GM21723 (cell line): ENCODE data around the gene CCR5.
A peak's percentile ranks its signal among the peaks of the same experiment; 100 is the strongest.

Experiments
- ATAC-seq: cut with Tn5 transposase; IDR thresholded peaks from one replicate; pipeline ENCODE4 v1.9.1; 2021; ENCODE audit warnings: mild to moderate bottlenecking, moderate library complexity; ENCODE audit not compliant: unreplicated experiment

The CCR5 gene

DNA sequence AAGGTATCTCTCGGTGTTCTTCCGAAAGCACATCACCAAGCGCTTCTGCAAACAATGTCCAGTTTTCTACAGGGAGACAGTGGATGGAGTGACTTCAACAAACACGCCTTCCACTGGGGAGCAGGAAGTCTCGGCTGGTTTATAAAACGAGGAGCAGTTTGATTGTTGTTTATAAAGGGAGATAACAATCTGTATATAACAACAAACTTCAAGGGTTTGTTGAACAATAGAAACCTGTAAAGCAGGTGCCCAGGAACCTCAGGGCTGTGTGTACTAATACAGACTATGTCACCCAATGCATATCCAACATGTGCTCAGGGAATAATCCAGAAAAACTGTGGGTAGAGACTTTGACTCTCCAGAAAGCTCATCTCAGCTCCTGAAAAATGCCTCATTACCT is 12.3 kb upstream of the CCR5 start:
- no peak for ATAC-seq

DNA sequence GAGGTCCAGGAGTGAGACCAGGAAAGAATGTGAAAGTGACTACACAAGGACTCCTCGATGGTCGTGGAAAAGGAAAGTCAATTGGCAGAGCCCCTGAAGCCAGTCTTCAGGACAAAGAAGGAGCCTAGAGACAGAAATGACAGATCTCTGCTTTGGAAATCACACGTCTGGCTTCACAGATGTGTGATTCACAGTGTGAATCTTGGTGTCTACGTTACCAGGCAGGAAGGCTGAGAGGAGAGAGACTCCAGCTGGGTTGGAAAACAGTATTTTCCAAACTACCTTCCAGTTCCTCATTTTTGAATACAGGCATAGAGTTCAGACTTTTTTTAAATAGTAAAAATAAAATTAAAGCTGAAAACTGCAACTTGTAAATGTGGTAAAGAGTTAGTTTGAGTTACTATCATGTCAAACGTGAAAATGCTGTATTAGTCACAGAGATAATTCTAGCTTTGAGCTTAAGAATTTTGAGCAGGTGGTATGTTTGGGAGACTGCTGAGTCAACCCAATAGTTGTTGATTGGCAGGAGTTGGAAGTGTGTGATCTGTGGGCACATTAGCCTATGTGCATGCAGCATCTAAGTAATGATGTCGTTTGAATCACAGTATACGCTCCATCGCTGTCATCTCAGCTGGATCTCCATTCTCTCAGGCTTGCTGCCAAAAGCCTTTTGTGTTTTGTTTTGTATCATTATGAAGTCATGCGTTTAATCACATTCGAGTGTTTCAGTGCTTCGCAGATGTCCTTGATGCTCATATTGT is 10.8 kb upstream of the CCR5 start:
- peak; percentile 54 for ATAC-seq

DNA sequence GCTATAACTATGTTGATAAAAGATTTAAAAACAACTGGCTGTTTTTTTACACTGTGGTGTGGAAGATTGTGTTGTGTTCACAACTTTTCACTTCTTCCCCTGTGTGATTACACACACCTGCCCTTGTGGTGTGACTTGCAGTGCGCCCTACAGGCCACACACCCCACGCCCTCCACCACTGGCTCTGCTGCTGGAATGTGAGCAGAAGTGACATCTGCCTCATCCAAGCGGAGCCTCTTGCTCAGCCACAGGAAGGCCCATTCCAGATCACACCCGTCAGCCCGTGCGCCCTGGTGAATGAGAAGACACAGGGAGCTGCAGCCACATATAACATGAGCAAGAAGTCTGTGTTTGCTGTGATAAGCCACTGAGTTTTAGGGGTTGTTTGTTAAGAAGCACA is 9.8 kb upstream of the CCR5 start:
- ATAC-seq: no peak

DNA sequence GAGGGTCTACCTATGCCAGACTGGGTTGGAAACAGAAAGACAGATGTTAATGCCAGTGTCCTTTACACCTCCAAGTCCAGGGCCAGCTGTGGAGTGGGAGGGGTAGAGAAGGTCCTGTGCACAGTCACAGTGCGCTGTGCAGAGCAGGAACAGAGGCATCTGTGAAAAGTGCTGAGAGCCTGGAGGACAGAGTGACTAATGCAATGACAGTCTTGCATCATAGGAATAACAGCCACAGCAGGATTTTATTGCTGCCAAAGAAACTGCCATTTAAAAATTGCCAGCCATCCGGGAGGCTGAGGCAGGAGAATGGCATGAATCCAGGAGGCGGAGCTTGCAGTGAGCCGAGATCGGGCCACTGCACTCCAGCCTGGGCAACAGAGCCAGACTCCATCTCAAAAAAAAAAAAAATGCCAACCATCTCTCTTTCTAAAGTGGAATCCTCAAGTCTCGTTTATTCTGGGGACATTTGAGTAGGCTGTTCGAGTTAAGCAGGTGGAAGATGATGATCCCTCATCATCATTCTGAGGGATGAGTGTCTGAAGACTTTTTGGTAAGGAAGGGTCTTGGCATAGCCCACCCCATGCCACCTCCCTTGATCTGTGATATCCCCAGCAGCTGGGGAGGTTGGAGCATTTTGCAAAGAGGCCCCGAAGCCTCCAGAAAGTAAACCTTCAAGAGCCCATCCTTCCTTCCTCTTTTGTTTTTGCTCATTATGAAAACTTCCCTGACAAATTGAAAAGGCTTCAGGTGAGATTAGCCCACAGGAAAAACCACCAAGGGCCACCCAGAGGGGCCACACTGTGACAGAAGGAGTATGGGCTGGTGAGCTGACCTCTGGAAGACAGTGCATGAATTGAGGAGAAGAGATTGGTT is 9.1 kb upstream of the CCR5 start:
- ATAC-seq: no peak

DNA sequence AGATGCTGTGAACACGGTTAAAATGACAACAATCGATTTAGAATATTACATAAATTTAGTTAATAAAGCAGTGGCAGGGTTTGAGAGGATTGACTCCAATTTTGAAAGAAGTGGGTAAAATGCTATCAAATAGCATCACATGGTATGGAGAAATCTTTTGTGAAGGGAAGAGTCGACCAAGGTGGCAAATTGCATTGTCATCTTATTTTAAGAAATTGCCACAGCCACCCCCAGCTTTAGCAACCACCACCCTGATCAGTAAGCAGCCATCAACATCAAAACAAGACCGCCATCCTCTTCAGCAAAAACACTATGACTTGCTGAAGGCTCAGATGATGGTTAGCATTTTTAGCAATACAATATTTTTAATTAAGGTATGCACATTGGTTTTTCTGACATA is 5.7 kb upstream of the CCR5 start:
- ATAC-seq: no peak

DNA sequence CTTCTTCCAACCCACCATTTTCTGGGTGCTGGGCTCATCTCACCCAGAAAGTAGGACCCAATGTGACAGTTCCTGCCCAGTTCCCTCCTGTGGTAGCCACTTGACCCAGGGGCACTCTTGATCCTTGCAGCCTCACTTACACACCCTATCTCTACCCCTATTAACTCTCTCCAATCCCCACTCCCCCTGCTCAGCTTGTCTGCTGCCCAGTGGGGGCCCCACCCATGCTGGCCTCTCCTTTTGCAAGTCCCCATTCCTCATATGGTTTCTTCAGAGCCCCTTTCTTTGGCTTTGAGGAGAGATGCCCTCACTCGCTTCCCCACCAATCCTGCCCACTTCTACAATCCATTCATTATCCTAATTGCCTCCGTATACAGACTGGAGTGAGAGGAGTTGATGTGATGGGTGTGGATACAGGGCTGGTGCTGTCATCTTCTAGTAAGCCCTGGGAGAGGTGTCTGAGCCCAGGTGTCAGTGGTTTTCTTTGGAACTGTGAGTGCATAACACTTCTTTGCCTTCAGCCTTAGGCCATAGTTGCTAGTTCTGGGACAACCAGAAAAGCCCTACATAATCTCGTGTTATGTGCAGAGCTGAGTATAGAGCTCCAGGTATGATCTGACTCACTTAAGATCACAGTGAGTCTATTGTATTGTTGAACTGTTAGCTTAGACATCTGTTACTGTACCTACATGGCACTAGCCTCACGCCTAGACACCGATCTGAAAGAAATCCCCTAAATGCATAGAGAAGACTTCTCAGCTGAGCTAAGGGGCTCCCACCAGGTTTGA is 4.8 kb upstream of the CCR5 start:
- ATAC-seq: no peak

DNA sequence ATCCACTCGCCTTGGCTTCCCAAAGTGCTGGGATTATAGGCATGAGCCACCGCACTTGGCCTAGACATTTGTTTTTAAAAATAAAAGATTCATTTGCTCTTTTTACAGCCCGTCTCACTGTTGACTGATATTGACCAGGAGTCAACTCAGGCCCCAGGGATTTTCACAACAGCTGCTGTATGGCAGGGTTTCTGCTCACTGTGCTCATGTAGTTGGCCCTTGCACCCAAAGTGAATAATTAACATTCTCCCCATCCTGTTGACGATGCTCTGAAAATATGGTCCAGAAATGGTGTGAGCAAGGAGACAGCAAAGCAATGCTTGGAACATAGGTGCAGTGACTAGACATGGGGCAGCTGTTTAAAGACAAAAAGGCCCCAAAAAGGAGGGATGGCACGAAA is 2.9 kb upstream of the CCR5 start:
- no peak for ATAC-seq

DNA sequence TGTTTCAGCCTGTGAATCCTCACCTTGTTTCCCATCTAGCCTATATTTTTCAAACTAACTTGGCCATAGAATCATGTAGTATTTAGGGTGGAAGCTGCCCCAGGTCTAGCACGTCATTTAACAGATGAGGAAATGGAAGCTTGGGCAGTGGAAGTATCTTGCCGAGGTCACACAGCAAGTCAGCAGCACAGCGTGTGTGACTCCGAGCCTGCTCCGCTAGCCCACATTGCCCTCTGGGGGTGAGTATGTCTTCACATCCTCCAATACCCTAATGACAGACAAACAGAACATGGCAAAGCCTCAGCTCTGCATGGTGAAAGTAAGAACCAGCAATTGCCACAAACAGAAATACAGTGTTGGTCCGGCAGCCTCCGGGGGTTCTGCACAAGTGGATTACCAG is 2.2 kb upstream of the CCR5 start:
- ATAC-seq: no peak

DNA sequence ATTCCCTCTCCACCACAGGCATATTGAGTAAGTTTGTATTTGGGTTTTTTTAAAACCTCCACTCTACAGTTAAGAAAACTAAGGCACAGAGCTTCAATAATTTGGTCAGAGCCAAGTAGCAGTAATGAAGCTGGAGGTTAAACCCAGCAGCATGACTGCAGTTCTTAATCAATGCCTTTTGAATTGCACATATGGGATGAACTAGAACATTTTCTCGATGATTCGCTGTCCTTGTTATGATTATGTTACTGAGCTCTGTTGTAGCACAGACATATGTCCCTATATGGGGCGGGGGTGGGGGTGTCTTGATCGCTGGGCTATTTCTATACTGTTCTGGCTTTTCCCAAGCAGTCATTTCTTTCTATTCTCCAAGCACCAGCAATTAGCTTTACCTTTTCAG is 1.6 kb upstream of the CCR5 start:
- no peak for ATAC-seq

DNA sequence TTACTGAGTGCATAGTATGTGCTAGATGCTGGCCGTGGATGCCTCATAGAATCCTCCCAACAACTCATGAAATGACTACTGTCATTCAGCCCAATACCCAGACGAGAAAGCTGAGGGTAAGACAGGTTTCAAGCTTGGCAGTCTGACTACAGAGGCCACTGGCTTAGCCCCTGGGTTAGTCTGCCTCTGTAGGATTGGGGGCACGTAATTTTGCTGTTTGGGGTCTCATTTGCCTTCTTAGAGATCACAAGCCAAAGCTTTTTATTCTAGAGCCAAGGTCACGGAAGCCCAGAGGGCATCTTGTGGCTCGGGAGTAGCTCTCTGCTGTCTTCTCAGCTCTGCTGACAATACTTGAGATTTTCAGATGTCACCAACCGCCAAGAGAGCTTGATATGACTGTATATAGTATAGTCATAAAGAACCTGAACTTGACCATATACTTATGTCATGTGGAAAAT is 1.0 kb upstream of the CCR5 start:
- ATAC-seq: peak; percentile 70

DNA sequence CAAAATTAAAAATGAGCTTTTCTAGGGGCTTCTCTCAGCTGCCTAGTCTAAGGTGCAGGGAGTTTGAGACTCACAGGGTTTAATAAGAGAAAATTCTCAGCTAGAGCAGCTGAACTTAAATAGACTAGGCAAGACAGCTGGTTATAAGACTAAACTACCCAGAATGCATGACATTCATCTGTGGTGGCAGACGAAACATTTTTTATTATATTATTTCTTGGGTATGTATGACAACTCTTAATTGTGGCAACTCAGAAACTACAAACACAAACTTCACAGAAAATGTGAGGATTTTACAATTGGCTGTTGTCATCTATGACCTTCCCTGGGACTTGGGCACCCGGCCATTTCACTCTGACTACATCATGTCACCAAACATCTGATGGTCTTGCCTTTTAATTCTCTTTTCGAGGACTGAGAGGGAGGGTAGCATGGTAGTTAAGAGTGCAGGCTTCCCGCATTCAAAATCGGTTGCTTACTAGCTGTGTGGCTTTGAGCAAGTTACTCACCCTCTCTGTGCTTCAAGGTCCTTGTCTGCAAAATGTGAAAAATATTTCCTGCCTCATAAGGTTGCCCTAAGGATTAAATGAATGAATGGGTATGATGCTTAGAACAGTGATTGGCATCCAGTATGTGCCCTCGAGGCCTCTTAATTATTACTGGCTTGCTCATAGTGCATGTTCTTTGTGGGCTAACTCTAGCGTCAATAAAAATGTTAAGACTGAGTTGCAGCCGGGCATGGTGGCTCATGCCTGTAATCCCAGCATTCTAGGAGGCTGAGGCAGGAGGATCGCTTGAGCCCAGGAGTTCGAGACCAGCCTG is 984 bp downstream of the CCR5 start:
- no peak for ATAC-seq

DNA sequence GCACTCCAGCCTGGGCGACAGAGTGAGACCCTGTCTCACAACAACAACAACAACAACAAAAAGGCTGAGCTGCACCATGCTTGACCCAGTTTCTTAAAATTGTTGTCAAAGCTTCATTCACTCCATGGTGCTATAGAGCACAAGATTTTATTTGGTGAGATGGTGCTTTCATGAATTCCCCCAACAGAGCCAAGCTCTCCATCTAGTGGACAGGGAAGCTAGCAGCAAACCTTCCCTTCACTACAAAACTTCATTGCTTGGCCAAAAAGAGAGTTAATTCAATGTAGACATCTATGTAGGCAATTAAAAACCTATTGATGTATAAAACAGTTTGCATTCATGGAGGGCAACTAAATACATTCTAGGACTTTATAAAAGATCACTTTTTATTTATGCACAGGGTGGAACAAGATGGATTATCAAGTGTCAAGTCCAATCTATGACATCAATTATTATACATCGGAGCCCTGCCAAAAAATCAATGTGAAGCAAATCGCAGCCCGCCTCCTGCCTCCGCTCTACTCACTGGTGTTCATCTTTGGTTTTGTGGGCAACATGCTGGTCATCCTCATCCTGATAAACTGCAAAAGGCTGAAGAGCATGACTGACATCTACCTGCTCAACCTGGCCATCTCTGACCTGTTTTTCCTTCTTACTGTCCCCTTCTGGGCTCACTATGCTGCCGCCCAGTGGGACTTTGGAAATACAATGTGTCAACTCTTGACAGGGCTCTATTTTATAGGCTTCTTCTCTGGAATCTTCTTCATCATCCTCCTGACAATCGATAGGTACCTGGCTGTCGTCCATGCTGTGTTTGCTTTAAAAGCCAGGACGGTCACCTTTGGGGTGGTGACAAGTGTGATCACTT is 2.0 kb downstream of the CCR5 start:
- no peak for ATAC-seq

DNA sequence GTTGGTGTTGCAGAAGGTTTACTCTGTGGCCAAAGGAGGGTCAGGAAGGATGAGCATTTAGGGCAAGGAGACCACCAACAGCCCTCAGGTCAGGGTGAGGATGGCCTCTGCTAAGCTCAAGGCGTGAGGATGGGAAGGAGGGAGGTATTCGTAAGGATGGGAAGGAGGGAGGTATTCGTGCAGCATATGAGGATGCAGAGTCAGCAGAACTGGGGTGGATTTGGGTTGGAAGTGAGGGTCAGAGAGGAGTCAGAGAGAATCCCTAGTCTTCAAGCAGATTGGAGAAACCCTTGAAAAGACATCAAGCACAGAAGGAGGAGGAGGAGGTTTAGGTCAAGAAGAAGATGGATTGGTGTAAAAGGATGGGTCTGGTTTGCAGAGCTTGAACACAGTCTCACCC is 4.0 kb downstream of the CCR5 start:
- ATAC-seq: no peak

DNA sequence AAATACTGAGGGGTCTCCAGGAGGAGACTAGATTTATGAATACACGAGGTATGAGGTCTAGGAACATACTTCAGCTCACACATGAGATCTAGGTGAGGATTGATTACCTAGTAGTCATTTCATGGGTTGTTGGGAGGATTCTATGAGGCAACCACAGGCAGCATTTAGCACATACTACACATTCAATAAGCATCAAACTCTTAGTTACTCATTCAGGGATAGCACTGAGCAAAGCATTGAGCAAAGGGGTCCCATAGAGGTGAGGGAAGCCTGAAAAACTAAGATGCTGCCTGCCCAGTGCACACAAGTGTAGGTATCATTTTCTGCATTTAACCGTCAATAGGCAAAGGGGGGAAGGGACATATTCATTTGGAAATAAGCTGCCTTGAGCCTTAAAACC is 4.5 kb downstream of the CCR5 start:
- no peak for ATAC-seq

DNA sequence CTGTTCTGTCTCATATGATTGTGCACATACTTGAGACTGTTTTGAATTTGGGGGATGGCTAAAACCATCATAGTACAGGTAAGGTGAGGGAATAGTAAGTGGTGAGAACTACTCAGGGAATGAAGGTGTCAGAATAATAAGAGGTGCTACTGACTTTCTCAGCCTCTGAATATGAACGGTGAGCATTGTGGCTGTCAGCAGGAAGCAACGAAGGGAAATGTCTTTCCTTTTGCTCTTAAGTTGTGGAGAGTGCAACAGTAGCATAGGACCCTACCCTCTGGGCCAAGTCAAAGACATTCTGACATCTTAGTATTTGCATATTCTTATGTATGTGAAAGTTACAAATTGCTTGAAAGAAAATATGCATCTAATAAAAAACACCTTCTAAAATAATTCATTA is 5.1 kb downstream of the CCR5 start:
- ATAC-seq: no peak

DNA sequence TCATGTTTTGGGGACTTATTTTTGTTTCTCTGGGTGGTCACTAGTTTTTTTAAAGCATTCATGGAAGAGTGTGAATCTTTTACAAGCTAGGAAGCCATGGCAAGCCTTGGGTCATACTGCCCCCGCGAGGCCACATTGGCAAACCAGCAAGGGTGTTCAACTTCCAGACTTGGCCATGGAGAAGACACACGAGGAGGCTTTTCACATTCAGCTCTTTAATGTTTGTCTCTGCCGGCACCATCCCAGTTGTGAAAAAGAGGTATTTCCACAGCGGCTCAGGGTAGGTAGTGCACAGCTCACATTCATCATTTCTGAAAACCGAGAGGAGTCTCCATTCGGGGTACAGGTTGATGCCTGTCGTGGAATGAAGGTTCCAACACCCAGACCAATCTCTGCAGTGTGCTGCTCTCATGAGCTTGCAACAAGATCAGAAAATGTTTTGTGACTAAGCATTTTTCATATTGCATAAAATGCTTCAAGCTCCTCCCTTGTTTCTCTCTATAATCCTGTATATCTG is 7.7 kb downstream of the CCR5 start:
- no peak for ATAC-seq

DNA sequence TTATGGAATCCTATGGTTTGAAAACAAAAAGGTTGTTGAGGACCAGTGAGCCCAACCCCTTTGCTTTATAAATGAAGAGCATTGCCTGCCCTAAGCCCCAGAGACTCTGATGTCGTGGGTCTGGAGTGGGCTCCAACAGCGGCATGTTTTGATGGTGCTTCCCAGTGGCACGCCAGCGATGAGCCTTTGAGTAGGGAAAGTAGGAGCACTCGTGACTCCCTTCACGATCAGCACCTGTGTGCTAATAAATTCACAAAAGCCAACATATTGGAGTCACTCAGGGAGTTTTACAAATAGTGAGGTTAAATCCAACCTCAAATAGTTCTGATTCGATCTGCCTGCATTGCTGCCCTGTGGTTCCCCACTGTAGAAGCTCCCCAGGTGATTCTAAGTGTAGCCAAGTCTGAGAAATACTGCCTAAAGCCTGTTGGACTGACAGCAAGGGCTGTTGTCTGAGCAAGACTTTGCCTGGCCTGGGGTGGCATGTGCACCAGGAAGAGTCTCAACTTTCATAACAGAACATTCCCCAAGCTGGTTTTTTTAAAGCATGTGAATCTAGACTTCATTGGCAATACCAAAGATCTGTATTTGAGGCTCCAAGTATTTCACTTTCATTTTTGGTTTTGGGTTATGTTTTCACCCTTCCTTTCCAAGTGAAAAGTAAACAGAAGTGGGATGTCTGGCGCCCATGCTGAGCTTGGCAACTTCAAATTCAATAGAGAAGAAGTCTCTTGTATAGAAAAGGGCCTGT is 9.9 kb downstream of the CCR5 start:
- no peak for ATAC-seq

DNA sequence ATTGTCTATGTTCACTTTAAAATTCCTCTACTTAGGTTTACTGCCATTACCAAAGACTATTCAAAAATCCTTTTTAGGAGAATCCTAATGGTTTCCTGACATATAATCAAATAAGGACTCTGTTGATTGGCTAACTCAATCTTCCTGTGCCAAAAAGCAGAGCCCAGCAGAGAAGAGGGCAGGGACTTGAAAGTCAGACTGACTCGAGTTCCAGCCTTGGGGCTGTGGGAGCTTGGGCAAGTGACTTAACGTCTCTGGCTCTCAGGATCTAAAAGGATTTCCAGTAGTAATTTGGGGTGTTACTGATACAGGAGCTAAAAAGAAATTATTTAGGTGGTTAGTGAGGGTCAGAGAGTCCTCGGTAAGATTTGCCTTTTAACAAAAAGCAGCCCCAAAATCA is 10.9 kb downstream of the CCR5 start:
- ATAC-seq: no peak
